Ureter (tissue), 1 donor: ENCODE data around the gene DCLK2. TPM values are rescaled to one million over a fixed set of nuclear protein-coding genes. Genes with fewer than 3 reads are reported as not detected.
"Not testable (repeated sequence)": the region's sequence is repeated elsewhere in the genome, so short reads cannot be mapped to it uniquely, and the experiment has no call there.

Experiments used
- DNase-seq: peaks from one replicate; pipeline ENCODE4 v3.0.0-alpha.2; 2020; ENCODE audit warnings: low spot score
- total RNA-seq: library from RNA; stranded (reverse); gene quantifications from one replicate; pipeline ENCODE4 v1.2.4, GENCODE V29; 2023
- donor health status: DM: yes; HTN: yes; CAD: no.

DCLK2 gene
- total RNA-seq, 1 donor from 2014 or later = 9.6 TPM

GRCh38 chr4:150152766-150153165 lies 74.5 kb downstream of the DCLK2 start:
- DNase-seq = no peak

GRCh38 chr4:150155391-150155790 lies 77.1 kb downstream of the DCLK2 start:
- no peak for DNase-seq

- DNase-seq = no peak
Measured at GRCh38 chr4:150156543-150156942, 78.3 kb downstream of the DCLK2 start.

GRCh38 chr4:150158041-150158440 lies 79.8 kb downstream of the DCLK2 start:
- DNase-seq = no peak

GRCh38 chr4:150160473-150160872 lies 82.2 kb downstream of the DCLK2 start:
- DNase-seq = no peak

GRCh38 chr4:150161109-150161508 lies 82.9 kb downstream of the DCLK2 start:
- DNase-seq = no peak

- DNase-seq = not testable (repeated sequence)
Measured at GRCh38 chr4:150162020-150162419, 83.8 kb downstream of the DCLK2 start.

- DNase-seq = no peak
Measured at GRCh38 chr4:150164055-150164454, 85.8 kb downstream of the DCLK2 start.

- no peak for DNase-seq
Measured at GRCh38 chr4:150164956-150165629, 86.8 kb downstream of the DCLK2 start.

- DNase-seq = no peak
Measured at GRCh38 chr4:150167054-150167453, 88.8 kb downstream of the DCLK2 start.

GRCh38 chr4:150173432-150173861 lies 95.2 kb downstream of the DCLK2 start:
- no peak for DNase-seq

- no peak for DNase-seq
Measured at GRCh38 chr4:150173982-150174398, 95.7 kb downstream of the DCLK2 start.

GRCh38 chr4:150176547-150176946 lies 98.3 kb downstream of the DCLK2 start:
- DNase-seq = no peak

GRCh38 chr4:150178161-150178560 lies 99.9 kb downstream of the DCLK2 start:
- no peak for DNase-seq

- no peak for DNase-seq
Measured at GRCh38 chr4:150181536-150181935, 103.3 kb downstream of the DCLK2 start.

- DNase-seq = no peak
Measured at GRCh38 chr4:150182794-150183193, 104.5 kb downstream of the DCLK2 start.

- DNase-seq = not testable (repeated sequence)
Measured at GRCh38 chr4:150185033-150185432, 106.8 kb downstream of the DCLK2 start.

- no peak for DNase-seq
Measured at GRCh38 chr4:150192986-150193385, 114.7 kb downstream of the DCLK2 start.

- DNase-seq = not testable (repeated sequence)
Measured at GRCh38 chr4:150197256-150197655, 119.0 kb downstream of the DCLK2 start.

- no peak for DNase-seq
Measured at GRCh38 chr4:150199056-150199455, 120.8 kb downstream of the DCLK2 start.

- no peak for DNase-seq
Measured at GRCh38 chr4:150205016-150205415, 126.8 kb downstream of the DCLK2 start.

GRCh38 chr4:150206265-150206664 lies 128.0 kb downstream of the DCLK2 start:
- DNase-seq = no peak

- no peak for DNase-seq
Measured at GRCh38 chr4:150206954-150207353, 128.7 kb downstream of the DCLK2 start.

- no peak for DNase-seq
Measured at GRCh38 chr4:150207871-150208270, 129.6 kb downstream of the DCLK2 start.
